GM13976 (cell line): ENCODE measurements around the gene MAPK8IP3.

ENCODE experiments used
- DNase-seq: peaks from one replicate; pipeline ENCODE4 v3.0.0; 2012; ENCODE audit warnings: low spot score
- CTCF ChIP-seq: IDR thresholded peaks from 2 replicates; pipeline ENCODE4 v1.5.1; 2012; ENCODE audit warnings: borderline replicate concordance, mild to moderate bottlenecking; ENCODE audit not compliant: insufficient read depth; ENCODE audit errors: extremely low read depth, missing control alignments, control extremely low read depth
- in situ Hi-C: fragments of 300-500 bp; cut with MboI; formaldehyde crosslinking; loops from one replicate; pipeline ENCODE4 v1.12.0; 2022; ENCODE audit warnings: low sequenced_read_pairs, mixed read lengths, inconsistent platforms; ENCODE audit not compliant: unreplicated experiment

Gene MAPK8IP3

GRCh38 chr16:1743376-1744337 lies 37.7 kb downstream of the MAPK8IP3 start:
- DNase-seq = no peak
- in situ Hi-C loops = no loop called here
- TF ChIP-seq CTCF = no peak

- in situ Hi-C loops = no loop called here
- no peak for TF ChIP-seq CTCF
- DNase-seq = no peak
Measured at GRCh38 chr16:1744338-1744840, 38.4 kb downstream of the MAPK8IP3 start.

GRCh38 chr16:1745181-1745899 lies 39.3 kb downstream of the MAPK8IP3 start:
- TF ChIP-seq CTCF = no peak
- in situ Hi-C loops = no loop called here
- no peak for DNase-seq

- no peak for TF ChIP-seq CTCF
- in situ Hi-C loops = no loop called here
- no peak for DNase-seq
Measured at GRCh38 chr16:1745900-1746692, 40.1 kb downstream of the MAPK8IP3 start.

GRCh38 chr16:1746693-1747195 lies 40.7 kb downstream of the MAPK8IP3 start:
- TF ChIP-seq CTCF = no peak
- no peak for DNase-seq
- in situ Hi-C loops = no loop called here

GRCh38 chr16:1747934-1748333 lies 41.9 kb downstream of the MAPK8IP3 start:
- DNase-seq = no peak
- TF ChIP-seq CTCF = no peak
- in situ Hi-C loops = no loop called here
